Thymus (tissue), 11 donors: ENCODE data around the gene FOXRED1. TPM values are rescaled to one million over a fixed set of nuclear protein-coding genes. Genes with fewer than 3 reads are reported as not detected.

Source experiments
- DNase-seq, 9 donors: peaks; one replicate each; pipeline ENCODE4 v3.0.0-alpha.2; 2013; ENCODE audit warnings: low spot score in 9 of 9, low read depth in 6 of 9, missing footprints in 1 of 9
- H3K27ac ChIP-seq, 2 donors: one replicate each; pipeline ENCODE4 v1.5.1; 2013; ENCODE audit warnings: control low read depth in 1 of 2, low read depth in 1 of 2, low read length in 1 of 2, mild to moderate bottlenecking in 1 of 2, moderate library complexity in 1 of 2
- H3K27me3 ChIP-seq, 2 donors: one replicate each; pipeline ENCODE4 v1.5.1; 2013; ENCODE audit warnings: low read length in 1 of 2; ENCODE audit not compliant: control insufficient read depth in 2 of 2, insufficient read depth in 1 of 2
- H3K36me3 ChIP-seq, 2 donors: one replicate each; pipeline ENCODE4 v1.5.1; 2013; ENCODE audit warnings: low read length in 1 of 2, mild to moderate bottlenecking in 1 of 2, moderate library complexity in 1 of 2; ENCODE audit not compliant: control insufficient read depth in 2 of 2, insufficient read depth in 2 of 2
- H3K4me1 ChIP-seq, 2 donors: one replicate each; pipeline ENCODE4 v1.5.1; 2013; ENCODE audit warnings: low read length in 2 of 2; ENCODE audit not compliant: control insufficient read depth in 2 of 2, insufficient read depth in 2 of 2
- H3K4me3 ChIP-seq, 2 donors: one replicate each; pipeline ENCODE4 v1.5.1; 2013; ENCODE audit warnings: low read length in 2 of 2, control low read depth in 1 of 2, mild to moderate bottlenecking in 1 of 2
- H3K9me3 ChIP-seq, 2 donors: one replicate each; pipeline ENCODE4 v1.5.1; 2013; ENCODE audit warnings: low read length in 1 of 2, mild to moderate bottlenecking in 1 of 2; ENCODE audit not compliant: control insufficient read depth in 2 of 2, insufficient read depth in 1 of 2
- WGBS: extraction: QIAGEN DNeasy Blood & Tissue Kit; methylation state at CpG from one replicate; pipeline ENCODE4 v1.1.7; 2013; 5-methylcytosine and 5-hydroxymethylcytosine counted together
- polyA plus RNA-seq: library from polyadenylated mRNA; stranded (reverse); fragments of 200-250 nt; gene quantifications from one replicate; pipeline ENCODE4 v1.2.3, GENCODE V29; 2013
- total RNA-seq: library from RNA; stranded (reverse); fragments of 120-200 nt; gene quantifications from one replicate; pipeline ENCODE4 v1.2.4, GENCODE V29; 2013
- donor health status: healthy.

Gene FOXRED1
- total and polyA plus RNA-seq, 2 donors, result 25.2 to 29.5 TPM

DNA sequence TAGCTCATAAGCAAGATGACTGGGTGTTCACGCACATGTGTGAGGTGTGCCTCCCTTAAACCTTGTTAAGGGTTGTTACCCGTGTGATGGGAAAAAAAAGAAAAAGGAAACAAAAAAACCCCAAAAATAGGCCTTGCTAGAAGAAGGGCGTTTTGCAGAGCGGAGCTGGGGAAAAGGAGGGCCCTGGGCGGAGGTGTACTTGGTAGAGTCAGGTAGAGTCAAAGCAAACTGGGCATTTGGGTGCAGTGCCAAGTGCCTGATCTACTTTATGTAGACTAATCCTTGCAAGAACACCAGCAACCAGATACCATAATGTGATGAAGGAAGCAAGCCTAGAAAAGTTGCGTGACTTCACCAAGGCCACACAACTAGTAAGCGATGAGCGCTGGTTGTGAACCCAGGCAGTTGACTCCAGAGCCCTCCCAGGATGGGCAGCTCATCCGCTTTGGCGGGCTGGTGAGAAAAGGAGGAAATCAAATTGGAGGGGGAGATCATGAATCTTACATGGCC, 12.8 kb downstream of the FOXRED1 start:
- Histone ChIP-seq H3K9me3 (no peaks in the 10 kb centered on the region), H3K4me1 (peaks cover 2 to 15% of the 10 kb centered on the region in 2 donors), H3K36me3 (peaks cover 10 to 14% of the 10 kb centered on the region in 2 donors), H3K27ac (no peak overlapping the region), H3K4me3 (no peak overlapping the region), H3K27me3 (peaks cover 0 to 30% of the 10 kb centered on the region in 2 donors)
- 96% methylated on average over 10 of the region's 10 CpGs for WGBS
- DNase-seq, result no peak

DNA sequence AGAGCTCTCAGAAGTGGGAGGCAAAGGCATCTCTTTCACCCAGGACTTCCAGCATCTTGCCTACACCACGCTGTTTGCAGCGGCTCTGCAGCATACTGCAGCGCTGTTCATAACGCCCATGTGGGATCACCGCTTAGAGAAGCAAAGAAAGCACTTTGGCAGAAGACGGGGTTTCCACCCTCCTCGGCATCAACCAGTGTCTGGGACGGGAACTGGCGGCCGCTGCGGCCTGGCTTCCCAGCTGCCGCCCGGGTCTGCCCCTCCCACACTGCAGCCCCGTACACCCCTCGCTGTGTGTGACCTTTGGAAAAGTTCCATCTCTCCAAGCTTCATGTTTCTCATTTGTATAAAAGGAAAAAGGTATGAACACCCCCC, 13.4 kb downstream of the FOXRED1 start:
- peak in 2 of 9 donors; percentile 31 to 44 for DNase-seq
- peak overlapping the region in 1 of 2 donors; percentile 38 for H3K27ac ChIP-seq
- peaks cover 6 to 8% of the 10 kb centered on the region in 2 donors for H3K36me3 ChIP-seq
- peak overlapping the region; percentile 49 to 88 for H3K4me3 ChIP-seq
- H3K4me1 ChIP-seq, result peaks cover 2 to 15% of the 10 kb centered on the region in 2 donors
- WGBS, result 4% methylated on average over 15 of the region's 15 CpGs
- no peaks in the 10 kb centered on the region for H3K9me3 ChIP-seq
- peaks cover 0 to 30% of the 10 kb centered on the region in 2 donors for H3K27me3 ChIP-seq

DNA sequence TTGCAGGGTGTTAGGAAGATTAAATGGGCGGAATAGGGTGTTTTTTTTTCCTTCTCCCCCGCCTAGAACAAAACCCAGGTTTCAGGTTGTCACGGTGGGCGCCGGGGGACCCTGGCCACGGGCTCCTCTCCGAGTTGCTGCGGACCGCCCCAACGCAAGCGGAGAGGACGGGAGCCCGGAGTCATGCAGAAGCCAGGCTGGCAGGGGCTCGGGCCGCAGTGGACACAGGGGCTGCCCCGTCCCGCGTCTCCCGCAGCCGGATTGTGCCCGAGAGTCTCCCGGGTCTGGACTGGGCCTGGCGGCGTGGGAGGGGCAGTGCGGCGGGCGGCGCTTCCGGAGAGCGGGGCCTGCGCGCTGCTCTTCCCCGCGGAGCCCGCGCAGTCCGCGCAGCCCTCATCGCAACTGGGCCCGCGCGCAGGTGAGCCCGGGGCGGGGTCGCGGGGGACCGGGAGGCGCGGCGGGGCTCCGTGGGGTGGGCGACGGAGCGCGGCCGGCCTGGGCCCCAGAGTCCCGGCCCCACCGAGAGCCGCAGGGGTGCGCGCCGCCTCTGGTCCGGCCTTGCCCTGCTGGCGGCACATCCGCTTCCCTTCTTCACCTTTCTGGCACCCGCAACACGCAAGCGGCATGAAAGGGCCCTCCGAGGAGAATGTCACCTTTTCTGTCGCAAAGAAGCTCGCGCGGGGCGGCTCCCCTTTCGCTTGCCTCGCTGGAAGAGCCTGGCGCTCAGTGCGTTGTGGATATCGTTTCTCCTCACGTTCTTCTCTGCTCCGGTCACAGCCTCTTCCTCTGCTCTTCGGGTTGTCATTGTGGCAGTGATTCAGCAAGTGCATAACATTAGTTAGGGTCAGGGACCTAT, 14.0 kb downstream of the FOXRED1 start, which contains the start of gene TIRAP:
Gene TIRAP (plus strand): TSS at position 358 of the 856 bp plus-strand sequence. CDS start 7,802 bp downstream, outside the sequence.
- H3K4me3 ChIP-seq, result peak within 1 kb of the TSS; percentile 55 to 88
- WGBS, result under 1% methylated on average over 82 of the region's 82 CpGs
- DNase-seq, result peak in 3 of 9 donors; percentile 27 to 64 (median 48)
- H3K36me3 ChIP-seq, result peaks cover 2 to 3% of the 10 kb centered on the region in 2 donors
- H3K27me3 ChIP-seq, result peaks cover 0 to 30% of the 10 kb centered on the region in 2 donors
- H3K4me1 ChIP-seq, result peaks cover 2 to 15% of the 10 kb centered on the region in 2 donors
- H3K27ac ChIP-seq, result peak within 1 kb of the TSS; percentile 32 to 92
- H3K9me3 ChIP-seq, result no peaks in the 10 kb centered on the region

DNA sequence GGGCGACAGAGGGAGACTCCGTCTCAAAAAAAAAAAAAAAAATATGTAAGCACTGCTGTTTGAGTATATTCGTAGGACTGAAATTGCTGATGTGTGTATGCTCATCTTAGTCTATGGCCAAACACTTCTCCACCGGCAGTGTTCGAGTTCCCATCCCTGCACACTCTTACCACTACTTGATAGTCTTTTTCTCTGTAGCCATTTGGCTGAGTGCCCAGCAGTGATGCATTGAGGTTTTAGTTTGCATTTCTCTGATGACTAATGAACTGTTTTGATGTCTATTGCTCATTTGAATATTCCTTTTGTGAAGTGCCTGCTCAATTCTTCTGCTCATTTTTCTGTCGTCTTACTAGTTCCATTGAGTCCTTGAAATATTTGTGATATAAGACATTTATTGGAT, 15.9 kb downstream of the FOXRED1 start:
- Histone ChIP-seq H3K27me3 (peaks cover 0 to 30% of the 10 kb centered on the region in 2 donors), H3K27ac (no peak overlapping the region), H3K36me3 (peaks cover 0 to 4% of the 10 kb centered on the region in 2 donors), H3K9me3 (no peaks in the 10 kb centered on the region), H3K4me3 (no peak overlapping the region), H3K4me1 (peaks cover 2 to 15% of the 10 kb centered on the region in 2 donors)
- WGBS, result 90% methylated on average over 6 of the region's 6 CpGs
- no peak for DNase-seq

DNA sequence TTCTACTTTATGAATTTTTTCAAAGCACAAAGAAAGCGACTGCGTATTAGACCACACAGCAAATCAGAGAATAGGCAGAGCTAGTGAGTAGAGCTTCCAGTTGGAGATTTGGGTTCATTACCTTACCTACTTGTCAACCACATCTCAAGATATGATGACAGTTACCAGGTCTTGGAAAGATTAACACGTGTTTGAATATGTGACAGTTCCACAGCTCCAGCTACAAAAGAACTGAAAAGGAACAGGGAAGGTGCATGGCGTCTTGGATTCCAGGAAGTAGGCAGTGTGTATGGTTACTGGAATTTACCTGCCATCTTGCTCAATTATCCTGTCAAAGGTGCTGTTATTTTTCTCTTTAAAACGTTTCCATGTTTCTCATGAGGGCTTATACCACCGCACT, 19.3 kb downstream of the FOXRED1 start:
- no peak overlapping the region for H3K4me3 ChIP-seq
- WGBS, result 96% methylated on average over 6 of the region's 6 CpGs
- peaks cover 0 to 4% of the 10 kb centered on the region in 2 donors for H3K4me1 ChIP-seq
- no peaks in the 10 kb centered on the region for H3K9me3 ChIP-seq
- H3K27ac ChIP-seq, result no peak overlapping the region
- H3K36me3 ChIP-seq, result peaks cover 6% of the 10 kb centered on the region in 2 donors
- peaks cover 0 to 11% of the 10 kb centered on the region in 2 donors for H3K27me3 ChIP-seq
- no peak for DNase-seq

DNA sequence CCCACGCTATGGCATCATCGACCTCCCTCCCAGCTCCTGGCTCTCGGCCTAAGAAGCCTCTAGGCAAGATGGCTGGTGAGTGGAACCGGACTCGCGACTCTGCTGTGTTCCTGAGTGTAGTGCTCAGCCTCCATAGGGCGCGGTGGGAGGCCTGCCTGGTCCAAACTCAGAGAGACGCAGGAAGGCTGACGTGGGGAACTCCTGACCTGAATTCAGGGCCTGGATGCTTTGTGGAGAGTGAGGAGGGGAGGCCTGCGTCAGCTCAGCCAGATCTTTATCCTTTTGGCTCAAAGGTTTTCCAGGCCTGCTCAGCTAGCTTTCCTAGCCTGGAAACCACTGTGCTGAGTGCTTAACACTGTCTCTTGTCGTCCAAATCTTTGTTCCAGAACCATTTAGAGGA, 21.9 kb downstream of the FOXRED1 start:
- DNase-seq, result no peak
- H3K27ac ChIP-seq, result no peak overlapping the region
- 97% methylated on average over 12 of the region's 12 CpGs for WGBS
- H3K9me3 ChIP-seq, result no peaks in the 10 kb centered on the region
- H3K4me3 ChIP-seq, result no peak overlapping the region
- H3K36me3 ChIP-seq, result peaks cover 12% of the 10 kb centered on the region in 2 donors
- H3K4me1 ChIP-seq, result no peaks in the 10 kb centered on the region
- no peaks in the 10 kb centered on the region for H3K27me3 ChIP-seq

DNA sequence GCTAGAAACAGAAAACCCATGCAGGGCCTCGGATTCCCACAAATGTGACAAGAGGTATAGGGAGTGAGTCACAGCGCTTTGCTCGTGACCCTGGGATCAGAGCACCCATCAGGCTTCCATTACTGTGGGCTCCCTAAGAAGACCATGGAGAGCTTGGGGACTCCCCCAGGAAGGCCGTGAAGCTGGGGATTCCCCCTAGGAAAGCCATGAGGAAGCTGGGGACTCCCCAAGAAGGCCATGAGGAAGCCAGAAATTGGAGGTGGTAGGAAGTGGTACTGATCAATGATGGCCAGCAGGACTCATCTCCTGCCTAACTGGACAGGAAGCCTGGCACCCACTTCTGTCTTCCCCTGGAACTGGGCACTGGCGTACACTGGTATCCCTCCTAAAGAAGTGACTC, 24.8 kb downstream of the FOXRED1 start:
- no peak overlapping the region for H3K4me3 ChIP-seq
- H3K27ac ChIP-seq, result peak overlapping the region in 1 of 2 donors; percentile 8
- no peak for DNase-seq
- peaks cover 8 to 12% of the 10 kb centered on the region in 2 donors for H3K36me3 ChIP-seq
- WGBS, result 97% methylated on average over 5 of the region's 5 CpGs
- H3K9me3 ChIP-seq, result no peaks in the 10 kb centered on the region
- H3K4me1 ChIP-seq, result no peaks in the 10 kb centered on the region
- H3K27me3 ChIP-seq, result no peaks in the 10 kb centered on the region

DNA sequence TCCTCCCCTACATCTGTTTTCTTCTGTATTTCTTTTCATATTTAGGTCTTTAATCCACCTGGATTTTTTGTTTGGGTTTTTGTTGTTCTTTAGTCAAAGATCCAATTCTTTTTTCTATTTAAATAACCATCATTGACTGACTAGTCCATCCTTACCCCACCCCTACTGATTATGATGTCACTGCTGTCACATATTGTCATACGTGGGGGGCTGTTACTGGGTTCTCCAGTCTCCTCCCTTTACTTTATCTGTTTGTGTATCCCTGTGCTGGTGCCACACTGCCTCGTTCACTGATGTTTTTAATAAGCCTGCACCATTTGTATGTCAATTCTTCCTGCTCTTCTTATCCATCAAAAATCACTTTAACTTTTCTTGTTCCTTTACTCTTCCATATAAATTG, 28.1 kb downstream of the FOXRED1 start:
- WGBS, result 97% methylated on average over 2 of the region's 2 CpGs
- H3K9me3 ChIP-seq, result no peaks in the 10 kb centered on the region
- H3K27me3 ChIP-seq, result no peaks in the 10 kb centered on the region
- no peak overlapping the region for H3K4me3 ChIP-seq
- no peak overlapping the region for H3K27ac ChIP-seq
- peaks cover 6% of the 10 kb centered on the region in 2 donors for H3K36me3 ChIP-seq
- H3K4me1 ChIP-seq, result no peaks in the 10 kb centered on the region
- DNase-seq, result no peak
